ENCODE results near the gene SUMO4.

SUMO4 gene

DNA sequence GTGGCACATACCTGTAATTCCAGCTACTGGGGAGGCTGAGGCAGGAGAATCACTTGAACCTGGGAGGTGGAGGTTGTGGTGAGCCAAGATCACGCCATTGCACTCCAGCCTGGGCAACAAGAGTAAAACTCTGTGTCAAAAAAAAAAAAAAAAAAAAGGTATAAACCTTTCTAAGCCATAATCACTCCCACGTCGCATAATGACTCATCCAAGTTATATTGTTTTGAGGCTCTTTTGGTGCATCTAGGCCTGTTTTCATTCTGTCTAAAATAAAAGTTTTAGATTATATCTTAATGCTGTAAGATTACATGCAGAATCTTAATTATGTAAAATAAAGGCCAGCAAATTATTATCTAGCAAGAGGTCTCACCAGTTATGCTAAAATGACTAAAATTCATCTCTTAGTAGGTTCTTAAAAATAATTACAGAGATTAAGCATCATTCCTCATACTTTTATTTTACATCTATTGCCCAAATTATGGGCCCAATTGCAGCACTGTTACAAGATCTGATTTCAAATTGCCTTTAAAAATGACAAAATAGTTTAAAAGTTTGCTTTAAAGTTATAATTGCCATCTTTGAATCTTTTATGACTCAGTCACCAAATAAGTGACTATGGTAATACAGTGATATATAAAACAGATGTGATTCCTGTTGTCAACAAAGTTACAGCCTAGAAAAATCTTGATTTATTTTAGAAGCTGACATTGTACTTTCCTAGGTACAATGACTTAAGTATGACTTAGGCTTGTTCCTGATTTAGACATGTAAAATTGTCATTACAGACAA is 10.4 kb upstream of the SUMO4 start:
- in situ Hi-C loops (cut with MboI; ENCODE audit: low sequenced_read_pairs), result no loop called here

DNA sequence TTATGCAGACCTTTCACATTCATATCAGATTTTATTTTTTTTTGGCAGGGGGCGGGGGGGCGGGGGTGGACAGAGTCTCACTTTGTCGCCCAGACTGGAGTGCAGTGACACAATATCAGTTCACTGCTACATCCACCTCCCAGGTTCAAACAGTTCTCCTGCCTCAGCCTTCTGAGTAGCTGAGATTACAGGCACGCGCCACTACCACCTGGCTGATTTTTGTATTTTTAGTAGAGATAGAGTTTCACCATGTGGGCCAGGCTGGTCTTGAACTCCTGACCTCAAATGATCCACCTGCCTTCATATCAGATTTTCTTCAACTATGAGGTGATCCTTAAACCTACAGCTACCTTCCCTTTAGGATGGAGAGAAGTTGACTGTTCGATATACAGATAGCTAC is 8.0 kb upstream of the SUMO4 start:
- in situ Hi-C loops (cut with MboI; ENCODE audit: low sequenced_read_pairs), result no loop called here

DNA sequence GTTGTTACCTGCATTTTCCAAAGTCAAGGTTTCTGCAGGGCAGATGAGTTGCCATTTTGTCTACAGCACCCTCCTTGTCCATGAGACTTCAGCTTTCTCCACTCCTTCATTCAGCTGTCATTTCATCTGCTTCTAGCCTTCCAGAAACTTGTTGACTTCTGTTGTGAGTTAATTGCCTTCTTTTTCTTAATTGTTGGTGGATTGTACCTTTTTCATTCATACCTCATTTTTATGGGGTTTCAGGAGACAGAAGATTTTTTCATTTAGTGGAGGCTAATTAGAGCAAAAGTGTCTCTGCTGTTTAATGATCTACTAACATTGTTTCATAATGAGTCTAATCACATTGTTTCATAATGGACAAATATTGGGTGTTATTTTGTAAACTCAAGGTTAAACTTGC is 7.5 kb upstream of the SUMO4 start:
- in situ Hi-C loops (cut with MboI; ENCODE audit: low sequenced_read_pairs), result no loop called here

DNA sequence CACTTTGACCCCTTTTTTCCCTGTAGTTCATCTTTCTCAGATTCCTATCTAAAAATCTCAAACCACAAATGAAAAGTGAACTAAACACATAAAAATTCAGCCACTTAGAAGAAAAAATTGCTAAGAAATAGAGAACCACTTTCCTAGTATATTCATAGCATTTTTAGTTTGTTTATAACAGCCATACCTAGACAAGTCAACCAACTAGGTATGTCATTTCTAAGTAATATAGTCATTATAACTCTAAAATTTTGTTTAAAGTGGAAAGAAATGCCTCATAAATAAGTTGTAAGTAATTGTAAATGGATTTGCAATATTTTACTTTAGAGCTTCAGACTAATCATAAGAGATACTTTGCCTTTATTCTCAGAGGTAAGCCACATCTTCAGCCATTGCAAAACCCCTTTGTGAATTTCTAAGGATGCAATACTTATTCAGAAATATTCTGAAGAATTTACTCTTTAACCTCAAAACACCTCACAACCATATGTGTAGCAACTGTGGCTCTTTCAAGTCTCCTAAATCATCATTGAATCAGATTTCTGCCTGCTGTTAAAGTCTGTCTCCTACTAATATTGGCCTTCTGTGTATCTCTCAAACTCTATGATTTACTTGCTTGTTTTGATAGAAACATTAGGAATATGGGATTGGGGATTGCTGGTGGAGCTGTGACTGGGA is 6.9 kb upstream of the SUMO4 start:
- in situ Hi-C loops (cut with MboI; ENCODE audit: low sequenced_read_pairs), result no loop called here

DNA sequence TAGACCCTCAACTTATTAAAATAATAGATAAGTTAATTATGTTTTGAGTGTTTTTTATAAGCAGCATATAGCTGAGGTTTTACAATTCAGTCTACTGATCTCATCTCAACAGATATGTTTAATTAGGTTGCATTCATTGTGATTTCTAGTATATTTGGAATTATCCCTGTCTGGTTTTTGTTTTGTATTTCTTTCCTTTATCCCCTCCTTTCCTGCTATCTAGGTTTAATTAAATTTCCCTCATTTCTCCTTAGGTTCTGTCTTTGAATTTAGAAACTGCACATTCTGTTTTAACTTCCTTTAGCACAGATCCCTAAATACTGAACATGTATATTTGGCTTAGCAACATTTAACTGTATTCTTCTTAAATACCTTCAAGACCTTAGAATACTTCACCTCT is 4.9 kb upstream of the SUMO4 start:
- in situ Hi-C loops (cut with MboI; ENCODE audit: low sequenced_read_pairs), result no loop called here

DNA sequence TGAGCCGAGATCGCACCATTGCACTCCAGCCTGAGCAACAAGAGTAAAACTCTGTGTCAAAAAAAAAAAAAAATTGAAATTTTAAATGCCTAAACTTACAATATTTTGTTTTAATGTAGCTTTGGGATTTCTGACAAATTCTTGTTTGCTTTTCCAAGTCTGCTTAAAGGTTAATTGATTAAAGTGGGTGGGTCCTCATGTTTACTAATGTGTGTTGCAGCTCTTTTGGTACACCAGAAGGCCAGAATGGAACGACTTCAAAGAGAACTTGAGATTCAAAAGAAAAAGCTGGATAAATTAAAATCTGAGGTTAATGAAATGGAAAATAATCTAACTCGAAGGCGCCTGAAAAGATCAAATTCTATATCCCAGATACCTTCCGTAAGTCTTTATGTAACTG is 2.7 kb upstream of the SUMO4 start:
- in situ Hi-C loops (cut with MboI; ENCODE audit: low sequenced_read_pairs), result no loop called here

DNA sequence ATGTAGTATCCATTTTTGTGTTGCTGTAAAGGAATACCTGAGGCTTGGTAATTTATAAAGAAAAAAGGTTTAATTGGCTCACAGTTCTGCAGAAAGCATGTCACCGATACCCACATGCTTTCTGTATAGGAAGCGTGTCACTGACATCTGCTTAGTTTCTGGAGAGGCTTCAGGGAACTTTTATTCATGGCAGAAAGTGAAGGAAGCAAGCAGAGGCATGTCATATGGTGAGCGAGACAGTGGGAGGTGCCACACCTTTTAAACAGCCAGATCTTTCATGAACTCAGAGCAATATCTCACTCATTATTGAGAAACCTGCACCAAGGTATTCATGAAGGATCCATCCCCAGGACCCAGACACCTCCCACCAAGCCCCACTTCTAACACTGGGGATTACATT is 3.5 kb downstream of the SUMO4 start:
- in situ Hi-C loops (cut with MboI; ENCODE audit: low sequenced_read_pairs), result no loop called here

DNA sequence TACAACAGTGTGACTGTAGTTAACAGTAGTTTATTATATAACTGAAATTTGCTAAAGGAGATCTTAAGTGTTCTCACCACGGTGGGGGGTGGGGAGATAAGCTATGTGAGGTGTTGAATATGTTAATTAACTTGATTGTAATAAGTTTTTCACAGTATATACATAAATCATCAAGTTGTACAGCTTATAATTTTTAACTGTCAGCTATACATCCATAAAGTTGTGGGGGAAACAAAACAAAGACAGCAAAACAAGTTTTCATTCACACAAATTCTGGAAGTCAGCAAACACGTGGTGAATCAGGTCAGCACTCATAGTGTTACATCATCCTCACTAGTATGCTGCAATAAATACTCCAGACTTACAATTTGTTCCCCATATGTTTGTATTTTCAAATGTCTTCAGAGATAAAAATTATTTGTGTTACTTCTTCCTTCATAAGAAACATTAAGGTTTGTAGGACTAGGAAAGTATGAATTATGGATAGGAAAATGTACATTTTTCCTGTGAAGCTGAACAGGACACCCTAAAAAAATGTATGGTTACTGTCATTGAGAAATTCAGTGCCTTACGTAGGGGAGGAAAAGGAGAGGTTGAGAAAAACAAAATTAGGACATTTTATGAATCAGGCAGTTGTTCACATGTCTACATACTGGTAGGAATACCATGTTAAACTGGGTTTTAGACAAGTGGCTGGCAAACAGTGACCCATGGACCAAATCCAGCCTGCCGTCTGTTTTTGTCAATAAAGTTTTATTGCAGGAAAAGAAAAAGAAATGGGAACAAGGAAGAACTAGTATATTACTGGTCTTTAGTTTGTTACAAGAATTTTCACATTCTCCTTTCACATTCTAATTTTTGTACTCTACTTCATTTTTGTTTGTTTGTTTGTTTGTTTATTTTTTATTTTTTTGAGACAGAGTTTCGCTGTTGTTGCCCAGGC is 6.0 kb downstream of the SUMO4 start:
- in situ Hi-C loops (cut with MboI; ENCODE audit: low sequenced_read_pairs), result no loop called here

DNA sequence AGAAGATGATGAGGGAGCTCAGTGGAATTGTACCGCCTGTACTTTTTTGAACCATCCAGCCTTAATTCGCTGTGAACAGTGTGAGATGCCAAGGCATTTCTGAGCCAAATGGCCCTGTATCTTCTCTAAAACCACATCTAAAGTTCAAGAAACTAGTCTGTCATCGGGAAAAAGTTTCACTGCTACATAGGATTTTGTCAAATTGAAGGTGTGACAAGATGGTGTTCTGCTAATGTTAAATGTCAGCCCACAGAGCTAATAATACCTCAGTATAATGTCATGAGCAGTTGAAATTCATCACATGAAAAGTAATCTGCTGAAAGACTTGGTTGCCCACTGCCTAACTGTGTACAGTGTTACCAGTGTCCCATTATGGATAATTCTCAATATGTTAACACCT is 9.6 kb downstream of the SUMO4 start:
- in situ Hi-C loops (cut with MboI; ENCODE audit: low sequenced_read_pairs), result no loop called here

DNA sequence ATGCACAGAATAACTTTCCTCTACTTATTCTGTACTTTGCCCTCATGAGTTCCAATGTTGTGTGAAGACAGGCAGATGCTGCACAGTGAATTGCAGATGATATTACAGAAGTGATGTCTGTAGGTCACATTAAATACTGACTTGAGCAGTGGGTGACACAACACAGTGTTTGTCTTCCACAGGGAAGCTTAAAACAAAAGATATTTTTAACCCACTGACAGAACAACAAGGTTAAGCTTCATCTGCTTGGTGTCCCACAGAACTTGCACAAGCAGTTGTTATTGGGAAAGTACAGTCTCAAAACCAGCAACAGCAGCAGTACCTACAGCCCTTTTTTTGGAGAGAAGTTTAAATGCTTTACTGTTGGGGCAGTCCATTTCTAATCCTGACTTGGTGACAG is 10.5 kb downstream of the SUMO4 start:
- in situ Hi-C loops (cut with MboI; ENCODE audit: low sequenced_read_pairs), result no loop called here

DNA sequence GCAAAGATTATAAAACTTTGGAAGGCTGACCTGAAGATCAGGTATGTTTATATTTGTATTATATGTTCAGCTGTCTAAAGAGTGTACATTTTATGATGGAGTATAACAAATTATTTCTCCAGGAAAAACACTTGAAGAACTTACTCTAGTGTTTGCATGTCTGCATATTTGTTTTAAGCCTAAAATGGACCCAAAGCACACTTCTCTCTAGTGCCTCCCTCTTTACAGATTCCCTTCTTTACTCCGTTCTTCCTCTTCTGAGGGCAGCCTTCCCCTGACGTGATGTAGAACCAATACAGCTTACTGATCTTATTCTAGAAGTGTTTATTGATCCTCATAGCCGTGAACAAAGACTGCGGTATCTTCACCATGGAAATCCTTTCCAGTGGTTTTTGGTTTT is 13.9 kb downstream of the SUMO4 start:
- in situ Hi-C loops (cut with MboI; ENCODE audit: low sequenced_read_pairs), result no loop called here

DNA sequence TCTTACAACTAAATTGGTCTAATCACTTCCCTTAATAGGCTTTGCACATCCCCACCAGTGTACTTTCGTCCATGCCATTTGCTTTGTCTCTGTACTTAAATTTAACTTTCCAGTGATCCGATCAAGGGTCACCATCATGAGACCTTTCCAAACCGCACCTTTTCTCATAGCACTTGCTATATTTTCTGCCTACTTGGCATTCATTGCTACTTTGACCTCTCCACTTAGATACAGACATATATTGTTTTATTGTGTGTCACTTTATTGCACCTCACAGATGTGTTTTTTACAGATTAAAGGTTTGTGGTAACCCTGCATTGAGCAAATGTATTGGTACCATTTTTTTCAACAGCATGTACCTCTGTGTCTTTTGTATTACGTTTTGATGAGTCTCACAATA is 14.8 kb downstream of the SUMO4 start:
- in situ Hi-C loops (cut with MboI; ENCODE audit: low sequenced_read_pairs), result no loop called here

DNA sequence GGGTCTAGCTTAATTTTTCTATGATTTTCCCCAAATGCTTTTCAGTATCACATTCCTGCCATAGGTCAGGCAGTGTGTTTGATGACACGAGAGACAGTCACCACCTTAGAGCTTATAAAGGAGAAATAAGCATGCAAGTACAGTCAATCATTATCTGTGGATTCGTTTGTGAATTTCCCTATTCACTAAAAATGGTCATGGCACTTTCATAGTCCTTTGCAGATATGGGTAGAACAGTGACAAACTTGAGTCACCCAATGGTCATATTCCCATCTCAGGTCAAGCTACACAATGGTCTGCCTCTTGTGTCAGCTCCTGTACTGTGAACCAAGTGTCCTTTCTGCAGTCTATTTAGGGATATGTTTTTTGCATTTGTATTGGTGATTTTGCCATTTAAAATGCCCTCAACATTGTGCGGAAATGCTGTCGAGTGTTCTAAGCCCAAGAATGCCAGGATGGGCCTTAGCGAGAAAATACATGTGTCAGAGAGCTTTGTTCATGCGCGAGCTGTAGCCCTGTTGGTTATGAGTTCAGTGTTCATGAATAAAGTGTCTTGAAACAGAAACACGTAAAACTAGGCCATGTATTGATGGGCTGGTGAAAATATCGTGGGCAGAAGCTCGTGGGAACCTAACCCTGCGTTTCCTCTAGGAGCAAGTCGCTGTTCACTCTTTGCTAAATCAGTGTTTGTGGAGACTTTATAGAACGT is 19.8 kb downstream of the SUMO4 start:
- in situ Hi-C loops (cut with MboI; ENCODE audit: low sequenced_read_pairs), result loop anchor here (10.0 kb wide), 1 partner anchor 345 kb away; no protein-coding TSS in a partner anchor

DNA sequence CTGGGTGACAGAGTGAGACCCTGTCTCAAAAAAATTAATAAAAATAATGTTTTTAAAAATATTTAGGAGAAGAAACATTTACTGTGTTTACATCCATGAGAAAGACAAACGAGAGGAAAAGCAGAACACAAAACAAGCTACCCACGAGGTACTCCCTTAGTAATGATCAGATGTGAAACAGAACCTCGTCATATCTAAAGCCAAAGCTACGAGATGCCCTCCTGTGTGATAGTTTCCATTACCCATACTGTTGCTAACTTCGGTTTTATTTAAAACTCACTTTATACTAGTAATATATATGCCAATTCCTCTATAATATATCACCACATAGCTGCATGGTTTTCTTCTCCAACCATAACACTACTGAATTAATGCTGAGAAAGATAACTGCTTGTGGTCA is 21.1 kb downstream of the SUMO4 start:
- in situ Hi-C loops (cut with MboI; ENCODE audit: low sequenced_read_pairs), result loop anchor here (10.0 kb wide), 1 partner anchor 346 kb away; no protein-coding TSS in a partner anchor

DNA sequence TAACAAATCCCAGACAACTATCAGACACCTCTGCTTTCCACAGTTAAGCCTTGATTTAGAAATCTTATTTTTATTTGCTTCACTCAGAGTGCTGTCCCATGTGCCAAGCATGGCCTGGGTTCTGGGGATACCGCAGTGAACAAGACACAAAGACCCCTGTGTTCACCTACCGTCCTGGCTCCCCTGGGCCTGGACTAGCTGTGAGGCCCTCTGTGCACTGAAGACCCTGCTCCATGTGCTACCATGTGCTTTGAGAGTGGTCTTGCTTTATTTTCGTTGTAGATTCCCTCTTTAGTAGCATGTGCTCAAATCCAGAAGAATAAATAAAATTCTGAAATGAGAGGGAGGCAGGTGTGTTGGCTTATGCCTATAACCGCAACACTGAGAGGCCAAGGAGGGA is 22.5 kb downstream of the SUMO4 start:
- in situ Hi-C loops (cut with MboI; ENCODE audit: low sequenced_read_pairs), result loop anchor here (10.0 kb wide), 1 partner anchor 348 kb away; no protein-coding TSS in a partner anchor

DNA sequence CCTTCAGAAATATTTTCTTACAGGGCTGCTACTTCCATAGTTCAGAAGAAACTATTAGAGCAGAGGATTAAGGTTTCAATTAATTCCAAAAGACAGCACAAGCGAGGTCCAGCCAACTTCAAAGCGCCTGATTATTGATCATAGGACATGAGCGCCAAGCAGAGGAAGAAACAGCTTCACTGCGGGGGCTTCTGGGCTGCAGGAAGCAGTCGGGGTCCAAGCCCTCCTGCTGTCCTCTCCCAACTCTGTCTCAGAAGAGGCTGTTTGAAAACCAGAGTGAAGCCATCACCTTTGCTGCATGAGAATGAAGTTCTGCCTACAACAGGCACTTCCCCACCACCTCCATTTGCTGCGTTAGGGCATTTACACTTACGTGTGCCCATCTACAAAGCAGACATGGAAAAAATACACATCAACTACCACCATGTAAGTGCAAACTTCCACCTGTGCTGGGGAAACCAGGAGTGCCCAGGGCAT is 23.9 kb downstream of the SUMO4 start:
- in situ Hi-C loops (cut with MboI; ENCODE audit: low sequenced_read_pairs), result loop anchor here (10.0 kb wide), 1 partner anchor 349 kb away; no protein-coding TSS in a partner anchor

DNA sequence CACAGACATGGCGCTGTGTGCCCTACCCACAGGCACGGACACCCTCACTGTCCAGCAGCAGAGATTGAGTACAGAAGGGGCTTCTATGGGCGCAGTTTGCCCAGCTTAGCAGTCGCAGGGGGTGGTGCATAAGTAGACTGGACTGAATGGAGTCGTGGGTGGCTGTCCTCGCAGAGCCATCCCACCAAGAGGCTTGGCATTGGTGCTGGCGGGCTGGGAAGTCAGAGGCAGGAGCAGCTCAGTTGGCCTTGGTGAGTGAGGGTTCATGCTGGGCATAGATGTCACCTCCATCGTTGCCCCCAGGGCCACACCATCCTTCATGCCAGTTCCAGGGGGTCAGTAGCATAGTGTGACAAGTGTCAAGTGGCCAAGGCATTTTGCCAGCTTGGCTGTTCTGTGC is 25.2 kb downstream of the SUMO4 start:
- in situ Hi-C loops (cut with MboI; ENCODE audit: low sequenced_read_pairs), result loop anchor here (10.0 kb wide), 1 partner anchor 350 kb away; no protein-coding TSS in a partner anchor

DNA sequence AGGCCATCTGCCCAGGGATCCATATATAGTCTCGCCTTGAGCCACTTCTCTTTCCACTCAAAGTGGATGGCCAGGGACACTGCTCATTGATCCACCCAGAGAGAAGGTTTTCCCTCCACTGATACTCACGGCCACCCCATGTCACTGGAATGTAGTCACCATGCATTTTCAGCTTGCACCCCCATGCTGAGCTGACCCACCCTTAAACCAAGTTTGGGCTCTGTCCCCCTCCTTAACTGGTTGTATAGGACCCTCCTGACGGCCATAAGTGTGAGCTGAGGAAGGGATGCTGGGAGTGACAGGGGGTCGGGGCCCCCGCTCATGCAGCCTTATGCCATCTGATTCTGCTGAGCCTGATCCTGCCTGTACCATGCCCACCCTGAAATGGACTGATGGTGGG is 25.7 kb downstream of the SUMO4 start:
- in situ Hi-C loops (cut with MboI; ENCODE audit: low sequenced_read_pairs), result loop anchor here (10.0 kb wide), 1 partner anchor 351 kb away; no protein-coding TSS in a partner anchor

DNA sequence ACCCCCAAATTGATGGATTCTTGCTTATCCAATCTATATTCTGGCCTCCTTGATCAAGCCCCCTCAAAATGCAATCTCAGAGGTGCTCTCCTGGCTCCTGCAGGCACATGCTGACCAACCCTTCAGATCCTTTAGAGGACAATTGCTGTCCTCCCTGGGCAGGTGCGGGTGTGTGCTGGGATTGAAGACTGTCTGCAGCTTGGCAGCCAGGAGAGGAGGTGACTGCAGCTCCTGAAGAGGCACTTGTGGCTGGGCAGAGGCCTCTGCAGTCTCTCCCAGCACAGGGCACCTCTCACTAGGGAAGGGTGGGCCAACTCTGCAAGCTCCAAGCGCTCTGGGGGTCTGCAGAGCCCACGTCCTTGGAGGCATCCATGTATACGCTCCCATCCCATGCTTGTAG is 28.5 kb downstream of the SUMO4 start:
- in situ Hi-C loops (cut with MboI; ENCODE audit: low sequenced_read_pairs), result loop anchor here (10.0 kb wide), 1 partner anchor 354 kb away; no protein-coding TSS in a partner anchor

Data from HL-60/S4 treated with retinoic acid at 250 ng/mL for 4 days and 3 days (cell line).